GM12878 (cell line): Measurements from ENCODE around the gene SHMT2.

Experiments used
- ASH2L ChIP-seq: fragments of 300-600, 200-600 bp; sonication (generic); IDR thresholded peaks from 2 replicates; pipeline ENCODE4 v1.6.1; 2017; ENCODE audit warnings: low read depth, mild to moderate bottlenecking, borderline replicate concordance
- BCL11A ChIP-seq: IDR thresholded peaks from 2 replicates; pipeline ENCODE4 v1.6.1; 2011; ENCODE audit warnings: low read depth, low read length
- POLR2A ChIP-seq: IDR thresholded peaks from 2 replicates; pipeline ENCODE4 v1.6.1; 2011; ENCODE audit warnings: low read depth, mild to moderate bottlenecking, low read length
- POLR2AphosphoS5 ChIP-seq: IDR thresholded peaks from 2 replicates; pipeline ENCODE4 v1.6.1; 2011; ENCODE audit warnings: mild to moderate bottlenecking, low read length, inconsistent platforms
- RELA ChIP-seq: fragments of 450-650 bp; IDR thresholded peaks from 2 replicates; pipeline ENCODE4 v1.8.0; 2014; ENCODE audit warnings: borderline replicate concordance; ENCODE audit not compliant: partially characterized antibody
- RFX5 ChIP-seq: IDR thresholded peaks from 2 replicates; pipeline ENCODE4 v1.6.1; 2011; ENCODE audit warnings: low read depth, low read length, improper control_type of control experiment
- TF ChIP-seq, protein P1 (sequence below): fragments of 450-650 bp; IDR thresholded peaks from 2 replicates; pipeline ENCODE4 v1.6.1; 2017; ENCODE audit warnings: mild to moderate bottlenecking, low read depth, inconsistent platforms; ENCODE audit not compliant: poor library complexity, severe bottlenecking
- TF ChIP-seq, protein P2 (sequence below), 3 experiments: IDR thresholded peaks in 2 of 3; conservative IDR thresholded peaks in 1 of 3; 2 replicates each; pipeline ENCODE4 v1.5.1; 2011; ENCODE audit warnings: low read depth in 3 of 3, low read length in 3 of 3, mild to moderate bottlenecking in 3 of 3, control low read depth in 2 of 3, moderate library complexity in 2 of 3, inconsistent platforms in 1 of 3, mixed read lengths in 1 of 3; ENCODE audit not compliant: control insufficient read depth in 2 of 3, insufficient read depth in 1 of 3; ENCODE audit errors: extremely low read depth in 1 of 3

GRCh38 chr12:57222286-57223190, 7.0 kb upstream of the SHMT2 start:
- TF ChIP-seq, protein P1, sequence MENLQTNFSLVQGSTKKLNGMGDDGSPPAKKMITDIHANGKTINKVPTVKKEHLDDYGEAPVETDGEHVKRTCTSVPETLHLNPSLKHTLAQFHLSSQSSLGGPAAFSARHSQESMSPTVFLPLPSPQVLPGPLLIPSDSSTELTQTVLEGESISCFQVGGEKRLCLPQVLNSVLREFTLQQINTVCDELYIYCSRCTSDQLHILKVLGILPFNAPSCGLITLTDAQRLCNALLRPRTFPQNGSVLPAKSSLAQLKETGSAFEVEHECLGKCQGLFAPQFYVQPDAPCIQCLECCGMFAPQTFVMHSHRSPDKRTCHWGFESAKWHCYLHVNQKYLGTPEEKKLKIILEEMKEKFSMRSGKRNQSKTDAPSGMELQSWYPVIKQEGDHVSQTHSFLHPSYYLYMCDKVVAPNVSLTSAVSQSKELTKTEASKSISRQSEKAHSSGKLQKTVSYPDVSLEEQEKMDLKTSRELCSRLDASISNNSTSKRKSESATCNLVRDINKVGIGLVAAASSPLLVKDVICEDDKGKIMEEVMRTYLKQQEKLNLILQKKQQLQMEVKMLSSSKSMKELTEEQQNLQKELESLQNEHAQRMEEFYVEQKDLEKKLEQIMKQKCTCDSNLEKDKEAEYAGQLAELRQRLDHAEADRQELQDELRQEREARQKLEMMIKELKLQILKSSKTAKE, result no peak
- TF ChIP-seq, protein P2, sequence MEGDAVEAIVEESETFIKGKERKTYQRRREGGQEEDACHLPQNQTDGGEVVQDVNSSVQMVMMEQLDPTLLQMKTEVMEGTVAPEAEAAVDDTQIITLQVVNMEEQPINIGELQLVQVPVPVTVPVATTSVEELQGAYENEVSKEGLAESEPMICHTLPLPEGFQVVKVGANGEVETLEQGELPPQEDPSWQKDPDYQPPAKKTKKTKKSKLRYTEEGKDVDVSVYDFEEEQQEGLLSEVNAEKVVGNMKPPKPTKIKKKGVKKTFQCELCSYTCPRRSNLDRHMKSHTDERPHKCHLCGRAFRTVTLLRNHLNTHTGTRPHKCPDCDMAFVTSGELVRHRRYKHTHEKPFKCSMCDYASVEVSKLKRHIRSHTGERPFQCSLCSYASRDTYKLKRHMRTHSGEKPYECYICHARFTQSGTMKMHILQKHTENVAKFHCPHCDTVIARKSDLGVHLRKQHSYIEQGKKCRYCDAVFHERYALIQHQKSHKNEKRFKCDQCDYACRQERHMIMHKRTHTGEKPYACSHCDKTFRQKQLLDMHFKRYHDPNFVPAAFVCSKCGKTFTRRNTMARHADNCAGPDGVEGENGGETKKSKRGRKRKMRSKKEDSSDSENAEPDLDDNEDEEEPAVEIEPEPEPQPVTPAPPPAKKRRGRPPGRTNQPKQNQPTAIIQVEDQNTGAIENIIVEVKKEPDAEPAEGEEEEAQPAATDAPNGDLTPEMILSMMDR (IDR thresholded peaks at IDR 0.05 in 2 of 3, conservative IDR thresholded peaks at IDR 0.05 in 1 of 3; ENCODE audit: control insufficient read depth in 2 of 3, extremely low read depth in 1 of 3, insufficient read depth in 1 of 3, low read depth in 3 of 3, low read length in 3 of 3), result no peak
- no peak for TF ChIP-seq RELA
- no peak for TF ChIP-seq RFX5
- no peak for TF ChIP-seq POLR2A
- TF ChIP-seq BCL11A, result no peak
- no peak for TF ChIP-seq POLR2AphosphoS5
- TF ChIP-seq ASH2L, result no peak
